Measurements from ENCODE around the gene EME2. TPM values are rescaled to one million over a fixed set of nuclear protein-coding genes. Genes with fewer than 3 reads are reported as not detected.

EME2 gene
- total and polyA plus RNA-seq, 2 donors from 2014 or later = 5.1 to 23.8 TPM

DNA sequence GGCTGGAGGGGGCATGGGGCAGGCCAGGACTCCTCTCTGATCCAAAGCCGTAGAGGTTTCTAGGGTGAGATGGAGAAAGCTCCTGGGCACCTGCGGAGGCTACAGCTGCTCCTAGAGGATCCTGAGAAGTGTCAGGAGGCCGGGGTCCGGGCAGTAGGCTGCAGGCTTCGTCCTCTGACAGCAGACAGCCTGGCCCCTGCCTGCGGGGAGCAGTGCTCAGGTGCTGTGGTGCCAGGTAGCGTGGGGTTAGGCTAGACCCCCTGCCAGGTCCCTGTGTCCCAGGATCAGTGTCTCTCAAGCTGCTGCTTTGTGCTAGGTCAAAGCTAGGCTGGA, 1.8 kb downstream of the EME2 start:
- intact Hi-C loops (cut with DNase I) = no loop called here
- Histone ChIP-seq H3K9me3 (ENCODE audit: control insufficient read depth in 2 of 3, insufficient read depth in 1 of 3, low read length in 3 of 3) (no peaks in the 10 kb centered on the region), H3K27ac (ENCODE audit: low read depth in 2 of 2, low read length in 2 of 2) (no peak overlapping the region), H3K4me1 (ENCODE audit: control insufficient read depth in 2 of 3, insufficient read depth in 2 of 3, low read depth in 1 of 3, low read length in 3 of 3) (peaks cover 0 to 24% (median 6%) of the 10 kb centered on the region in 3 donors), H3K27me3 (ENCODE audit: control insufficient read depth, insufficient read depth, low read length) (no peaks in the 10 kb centered on the region), H3K4me3 (ENCODE audit: low read length in 3 of 3) (peak overlapping the region in 1 of 3 donors; percentile 76), H3K36me3 (ENCODE audit: control insufficient read depth in 2 of 3, insufficient read depth in 3 of 3, low read length in 3 of 3) (peaks cover 0 to 4% (median 4%) of the 10 kb centered on the region in 3 donors), H3K9ac (ENCODE audit: low read length in 3 of 3) (peak overlapping the region in 1 of 3 donors; percentile 55)
- TF ChIP-seq, protein P1, sequence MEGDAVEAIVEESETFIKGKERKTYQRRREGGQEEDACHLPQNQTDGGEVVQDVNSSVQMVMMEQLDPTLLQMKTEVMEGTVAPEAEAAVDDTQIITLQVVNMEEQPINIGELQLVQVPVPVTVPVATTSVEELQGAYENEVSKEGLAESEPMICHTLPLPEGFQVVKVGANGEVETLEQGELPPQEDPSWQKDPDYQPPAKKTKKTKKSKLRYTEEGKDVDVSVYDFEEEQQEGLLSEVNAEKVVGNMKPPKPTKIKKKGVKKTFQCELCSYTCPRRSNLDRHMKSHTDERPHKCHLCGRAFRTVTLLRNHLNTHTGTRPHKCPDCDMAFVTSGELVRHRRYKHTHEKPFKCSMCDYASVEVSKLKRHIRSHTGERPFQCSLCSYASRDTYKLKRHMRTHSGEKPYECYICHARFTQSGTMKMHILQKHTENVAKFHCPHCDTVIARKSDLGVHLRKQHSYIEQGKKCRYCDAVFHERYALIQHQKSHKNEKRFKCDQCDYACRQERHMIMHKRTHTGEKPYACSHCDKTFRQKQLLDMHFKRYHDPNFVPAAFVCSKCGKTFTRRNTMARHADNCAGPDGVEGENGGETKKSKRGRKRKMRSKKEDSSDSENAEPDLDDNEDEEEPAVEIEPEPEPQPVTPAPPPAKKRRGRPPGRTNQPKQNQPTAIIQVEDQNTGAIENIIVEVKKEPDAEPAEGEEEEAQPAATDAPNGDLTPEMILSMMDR (IDR thresholded peaks at IDR 0.05; ENCODE audit: borderline replicate concordance, extremely low read depth, insufficient read depth) = no peak
- FAIRE-seq (no peak), DNase-seq (peak in 1 of 5 donors; percentile 52)

DNA sequence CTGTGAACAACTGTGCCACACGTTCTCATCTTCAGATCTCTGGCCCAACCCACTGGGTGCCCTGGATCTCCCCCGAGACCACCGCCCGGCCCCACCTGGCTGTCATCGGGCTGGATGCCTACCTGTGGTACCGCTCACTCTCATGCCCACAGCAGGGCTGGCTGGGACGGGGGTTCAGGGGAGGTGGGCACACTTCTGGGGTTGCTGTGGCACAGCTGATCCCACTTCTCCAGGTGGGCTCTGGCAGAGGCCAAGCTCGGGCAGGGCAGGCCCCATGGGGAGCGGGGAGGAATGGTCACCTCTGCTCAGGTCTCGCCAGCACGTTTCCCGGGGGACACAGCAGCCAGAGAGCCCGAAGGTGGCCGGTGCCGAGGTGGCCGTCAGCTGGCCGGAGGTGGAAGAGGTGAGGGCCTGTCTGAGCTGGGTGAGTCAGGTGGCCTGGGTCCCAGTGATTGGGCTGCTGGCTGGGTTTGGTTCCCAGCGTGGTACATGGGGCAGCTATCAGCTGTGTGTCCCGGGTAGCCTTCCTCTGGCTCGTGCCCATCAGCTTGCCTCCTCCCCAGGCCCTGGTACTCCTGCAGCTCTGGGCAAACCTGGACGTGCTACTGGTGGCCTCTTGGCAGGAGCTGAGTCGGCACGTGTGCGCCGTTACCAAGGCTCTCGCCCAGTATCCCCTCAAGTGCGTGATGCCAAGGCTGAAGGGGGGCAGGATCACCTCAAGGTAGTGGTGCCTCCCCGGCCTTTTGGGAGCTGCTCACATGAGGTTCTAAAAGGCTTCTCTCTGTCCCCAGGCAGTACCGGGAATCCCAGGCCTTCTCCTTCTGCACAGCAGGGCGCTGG, 2.6 kb downstream of the EME2 start:
- FAIRE-seq = no peak
- intact Hi-C loops (cut with DNase I) = no loop called here
- Histone ChIP-seq H3K27me3 (ENCODE audit: control insufficient read depth, insufficient read depth, low read length) (no peaks in the 10 kb centered on the region), H3K4me3 (ENCODE audit: low read length in 3 of 3) (no peak overlapping the region), H3K27ac (ENCODE audit: low read depth in 2 of 2, low read length in 2 of 2) (no peak overlapping the region), H3K9me3 (ENCODE audit: control insufficient read depth in 2 of 3, insufficient read depth in 1 of 3, low read length in 3 of 3) (no peaks in the 10 kb centered on the region), H3K36me3 (ENCODE audit: control insufficient read depth in 2 of 3, insufficient read depth in 3 of 3, low read length in 3 of 3) (peaks cover 0 to 9% (median 4%) of the 10 kb centered on the region in 3 donors), H3K9ac (ENCODE audit: low read length in 3 of 3) (no peak overlapping the region), H3K4me1 (ENCODE audit: control insufficient read depth in 2 of 3, insufficient read depth in 2 of 3, low read depth in 1 of 3, low read length in 3 of 3) (peaks cover 0 to 26% (median 6%) of the 10 kb centered on the region in 3 donors)
- peak in 1 of 5 donors; percentile 48 for DNase-seq
- TF ChIP-seq, protein P1 (IDR thresholded peaks at IDR 0.05; ENCODE audit: borderline replicate concordance, extremely low read depth, insufficient read depth) = no peak

DNA sequence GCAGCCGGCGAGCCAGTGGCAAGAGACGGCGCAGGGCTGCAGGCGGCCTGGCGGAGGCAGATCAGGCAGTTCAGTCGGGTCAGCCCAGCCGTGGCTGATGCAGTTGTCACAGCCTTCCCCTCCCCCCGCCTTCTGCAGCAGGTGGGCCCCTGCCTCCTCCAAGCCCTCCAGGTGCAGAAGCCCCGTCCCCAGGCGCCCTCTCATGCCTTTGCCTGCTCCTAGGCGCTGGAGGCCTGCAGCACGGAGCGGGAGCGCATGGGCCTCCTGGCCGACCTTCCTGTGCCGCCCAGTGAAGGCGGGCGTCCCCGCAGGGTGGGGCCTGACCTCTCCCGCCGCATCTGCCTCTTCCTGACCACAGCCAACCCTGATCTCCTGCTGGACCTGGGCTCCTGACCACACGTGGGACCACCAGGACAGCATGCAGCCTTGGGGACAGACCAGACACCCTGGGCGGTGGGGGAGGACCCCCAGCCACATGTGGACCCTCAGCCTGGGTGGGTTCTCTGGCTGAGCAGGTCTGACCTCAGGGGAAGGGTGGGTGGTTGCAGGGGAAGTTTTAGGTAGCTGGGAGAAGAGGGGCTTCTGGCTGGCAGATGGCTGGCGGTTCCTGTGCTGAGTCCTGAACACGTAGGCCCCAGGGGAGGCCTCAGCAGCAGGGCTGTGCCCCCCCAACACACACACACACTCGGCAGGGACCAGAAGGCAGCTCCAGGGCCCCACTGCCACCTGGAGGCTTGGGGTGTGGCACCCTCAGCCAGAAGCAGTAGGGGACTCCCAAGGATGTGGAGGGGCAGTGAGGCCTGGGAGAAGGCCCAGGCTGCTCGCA, 3.4 kb downstream of the EME2 start:
- intact Hi-C loops (cut with DNase I) = no loop called here
- Histone ChIP-seq H3K27ac (ENCODE audit: low read depth in 2 of 2, low read length in 2 of 2) (no peak overlapping the region), H3K9ac (ENCODE audit: low read length in 3 of 3) (no peak overlapping the region), H3K9me3 (ENCODE audit: control insufficient read depth in 2 of 3, insufficient read depth in 1 of 3, low read length in 3 of 3) (no peaks in the 10 kb centered on the region), H3K36me3 (ENCODE audit: control insufficient read depth in 2 of 3, insufficient read depth in 3 of 3, low read length in 3 of 3) (peaks cover 2 to 9% (median 4%) of the 10 kb centered on the region in 3 donors), H3K27me3 (ENCODE audit: control insufficient read depth, insufficient read depth, low read length) (no peaks in the 10 kb centered on the region), H3K4me3 (ENCODE audit: low read length in 3 of 3) (no peak overlapping the region), H3K4me1 (ENCODE audit: control insufficient read depth in 2 of 3, insufficient read depth in 2 of 3, low read depth in 1 of 3, low read length in 3 of 3) (peaks cover 0 to 25% (median 9%) of the 10 kb centered on the region in 3 donors)
- FAIRE-seq (no peak), DNase-seq (peak in 1 of 5 donors; percentile 45)
- TF ChIP-seq, protein P1 (IDR thresholded peaks at IDR 0.05; ENCODE audit: borderline replicate concordance, extremely low read depth, insufficient read depth) = no peak

Data from kidney (tissue), 14 donors.